Erythroblast (primary cell): ENCODE measurements around the gene ZNF414.

ENCODE experiments used
- GATA1 ChIP-seq: IDR thresholded peaks from 2 replicates; pipeline ENCODE4 v1.6.1; 2011; ENCODE audit warnings: low read depth, mild to moderate bottlenecking, control low read depth, low read length, moderate library complexity
- POLR2A ChIP-seq: IDR thresholded peaks from 2 replicates; pipeline ENCODE4 v1.6.1; 2011; ENCODE audit warnings: mild to moderate bottlenecking, low read length

DNA sequence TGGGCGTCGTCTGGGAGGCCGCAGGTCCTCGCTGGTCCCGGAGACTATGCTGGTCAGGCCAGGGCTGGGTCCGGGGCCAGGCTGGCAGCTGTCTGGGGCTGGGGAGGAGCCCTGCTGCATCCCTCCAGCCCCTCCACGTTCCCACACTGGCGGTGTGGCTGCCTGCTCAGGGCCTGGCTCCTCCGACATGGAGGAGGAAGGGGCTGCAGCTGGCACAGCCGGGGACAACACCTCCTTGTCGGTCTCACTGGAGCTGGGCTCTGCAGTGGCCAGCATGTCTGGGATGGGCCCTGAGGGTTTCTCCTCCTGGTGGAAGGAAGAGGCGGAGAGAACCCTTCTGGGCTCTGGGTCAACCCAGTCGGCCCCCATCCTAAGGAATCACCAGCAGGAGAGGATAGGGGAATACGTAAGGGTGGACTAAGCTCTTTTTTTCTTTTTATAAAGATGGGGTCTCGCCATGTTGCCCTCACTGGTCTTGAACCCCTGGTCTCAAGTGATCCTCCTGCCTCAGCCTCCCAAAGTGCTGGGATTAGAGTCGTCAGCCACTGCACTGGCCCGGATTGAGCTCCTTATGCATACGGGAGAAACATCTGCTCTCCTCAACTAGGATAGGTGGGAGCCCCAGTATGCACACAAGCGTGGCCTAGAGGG, 806 bp downstream of the ZNF414 start:
- TF ChIP-seq POLR2A: no peak
- no peak for TF ChIP-seq GATA1
